HCT116 (cell line): Measurements from ENCODE around the gene OTUD3. TPM values are rescaled to one million over a fixed set of nuclear protein-coding genes. Genes with fewer than 3 reads are reported as not detected.
"Not testable (repeated sequence)": the region's sequence is repeated elsewhere in the genome, so short reads cannot be mapped to it uniquely, and the experiment has no call there.

Source experiments
- ATAC-seq: fragments of 200-7000 bp; cut with Tn5 transposase; 2 replicates; pipeline ENCODE4 v1.9.1; 2020; ENCODE audit warnings: mild to moderate bottlenecking, moderate library complexity
- BruUV-seq: library from RNA; stranded (reverse); fragments of 400-500 nt; replicated peaks from 2 replicates; lab custom pipeline; 2021; lab: Mats Ljungman, UMichigan
- CTCF ChIA-PET: fragments of 300-600 bp; sonication (Branson Sonifier 250); formaldehyde crosslinking; loops from one replicate; lab custom pipeline; 2021; ENCODE audit warnings: antibody characterized with exemption; lab: Charles Lee
- POLR2A ChIA-PET: fragments of 300-600, 350-600 bp; sonication (Branson Sonifier 250); formaldehyde crosslinking; loops from one replicate; lab custom pipeline; 2021; ENCODE audit warnings: antibody characterized with exemption; lab: Charles Lee
- RAD21 ChIA-PET, 2 experiments: fragments of 300-600 bp; sonication (Branson Sonifier 250); formaldehyde crosslinking; loops; one replicate each; lab custom pipeline; 2023; ENCODE audit warnings: low total read pairs in 2 of 2; ENCODE audit not compliant: uncharacterized antibody in 2 of 2, unreplicated experiment in 2 of 2, low non-redundant PET in 1 of 2; lab: Charles Lee
- DNase-seq: peaks from one replicate; pipeline ENCODE4 v3.0.0-alpha.2; 2010; ENCODE audit warnings: low read depth, low spot score
- H2AFZ ChIP-seq: fragments of 200-600 bp; shearing (Covaris generic), sonication (generic); 2 replicates; pipeline ENCODE4 v1.6.1; 2017; ENCODE audit warnings: low read depth, mixed run types, mixed read lengths, antibody characterized with exemption, low read length; ENCODE audit not compliant: poor library complexity, severe bottlenecking
- H3K27ac ChIP-seq: 2 replicates; pipeline ENCODE4 v1.5.1; 2012; ENCODE audit warnings: low read depth, low read length
- H3K27me3 ChIP-seq: fragments of 200-600 bp; sonication (generic); 2 replicates; pipeline ENCODE4 v1.6.1; 2016; ENCODE audit warnings: mixed run types, low read length, mixed read lengths; ENCODE audit not compliant: insufficient read depth
- H3K36me3 ChIP-seq, 2 experiments: fragments of 200-500 bp in 1 of 2; fragments of 200-600 bp in 1 of 2; sonication (Bioruptor generic) in 1 of 2; sonication (generic) in 1 of 2; 2 replicates each; pipeline versions ENCODE4 v1.5.1 to v1.6.1; 2014 to 2016; ENCODE audit warnings: low read length in 2 of 2, inconsistent platforms in 1 of 2, mixed read lengths in 1 of 2, mixed run types in 1 of 2; ENCODE audit not compliant: insufficient read depth in 2 of 2, control insufficient read depth in 1 of 2
- H3K4me1 ChIP-seq, 2 experiments: fragments of 200-600 bp in 1 of 2; sonication (generic) in 1 of 2; 2 replicates each; pipeline versions ENCODE4 v1.5.1 to v1.6.1; 2012 to 2017; ENCODE audit warnings: low read length in 2 of 2, inconsistent platforms in 1 of 2, mild to moderate bottlenecking in 1 of 2, mixed read lengths in 1 of 2, mixed run types in 1 of 2, moderate library complexity in 1 of 2; ENCODE audit not compliant: insufficient read depth in 2 of 2, control insufficient read depth in 1 of 2
- H3K4me2 ChIP-seq: fragments of 200-600 bp; sonication (generic); 2 replicates; pipeline ENCODE4 v1.6.1; 2017; ENCODE audit warnings: mixed run types, low read length, mixed read lengths
- H3K4me3 ChIP-seq, 2 experiments: fragments of 200-600 bp in 1 of 2; sonication (generic) in 1 of 2; replicated peaks in 1 of 2; 2 replicates each; pipeline ENCODE4 v1.5.1; 2011 to 2016; ENCODE audit warnings: low read length in 2 of 2, control low read depth in 1 of 2, low read depth in 1 of 2, mild to moderate bottlenecking in 1 of 2, mixed read lengths in 1 of 2, mixed run types in 1 of 2
- H3K79me2 ChIP-seq: fragments of 200-600 bp; sonication (generic); 2 replicates; pipeline ENCODE4 v1.6.1; 2017; ENCODE audit warnings: mild to moderate bottlenecking, mixed run types, low read length, moderate library complexity, mixed read lengths; ENCODE audit not compliant: insufficient read depth
- H3K9ac ChIP-seq: fragments of 200-600 bp; sonication (generic); 2 replicates; pipeline ENCODE4 v1.6.1; 2016; ENCODE audit warnings: low read length, mixed read lengths
- H3K9me2 ChIP-seq: fragments of 200-600 bp; sonication (generic), shearing (Covaris generic); 2 replicates; pipeline ENCODE4 v1.6.1; 2017; ENCODE audit warnings: mixed run types, mild to moderate bottlenecking, moderate library complexity; ENCODE audit not compliant: insufficient read depth
- H3K9me3 ChIP-seq, 2 experiments: fragments of 200-500 bp in 1 of 2; fragments of 200-600 bp in 1 of 2; sonication (Bioruptor generic) in 1 of 2; sonication (generic) in 1 of 2; 2 replicates each; pipeline ENCODE4 v1.6.1; 2014 to 2017; ENCODE audit warnings: low read length in 2 of 2, mixed read lengths in 2 of 2, inconsistent platforms in 1 of 2, low read depth in 1 of 2, mild to moderate bottlenecking in 1 of 2, mixed run types in 1 of 2, moderate library complexity in 1 of 2; ENCODE audit not compliant: control insufficient read depth in 1 of 2, insufficient read depth in 1 of 2
- H4K20me1 ChIP-seq: fragments of 200-600 bp; sonication (generic), shearing (Covaris generic); 2 replicates; pipeline ENCODE4 v1.6.1; 2017; ENCODE audit warnings: mixed run types, mild to moderate bottlenecking, moderate library complexity; ENCODE audit not compliant: insufficient read depth
- ELF1 ChIP-seq: IDR thresholded peaks from 2 replicates; pipeline ENCODE4 v1.6.1; 2012; ENCODE audit warnings: low read depth, borderline replicate concordance
- EZH2 ChIP-seq: fragments of 200-600 bp; sonication (generic); IDR thresholded peaks from 2 replicates; pipeline ENCODE4 v1.6.1; 2017; ENCODE audit warnings: antibody characterized with exemption, mixed run types
- EZH2phosphoT487 ChIP-seq: fragments of 200-600 bp; IDR thresholded peaks from 2 replicates; pipeline ENCODE4 v1.6.1; 2018; ENCODE audit warnings: antibody characterized with exemption, borderline replicate concordance
- POLR2A ChIP-seq: IDR thresholded peaks from 2 replicates; pipeline ENCODE4 v1.7.0; 2011; ENCODE audit warnings: borderline replicate concordance; ENCODE audit not compliant: insufficient read depth, insufficient read length; ENCODE audit errors: extremely low read depth
- SIN3A ChIP-seq: IDR thresholded peaks from 2 replicates; pipeline ENCODE4 v1.6.1; 2012; ENCODE audit warnings: low read depth
- TCF7L2 ChIP-seq: IDR thresholded peaks from 2 replicates; pipeline ENCODE4 v1.7.0; 2011; ENCODE audit warnings: borderline replicate concordance, inconsistent platforms; ENCODE audit not compliant: insufficient read depth, insufficient read length; ENCODE audit errors: extremely low read depth
- ZFX ChIP-seq: fragments of 450-650 bp; IDR thresholded peaks from 2 replicates; pipeline ENCODE4 v1.6.1; 2017
- intact Hi-C: fragments of 100-400 bp; cut with micrococcal nuclease; formaldehyde crosslinking; loops from 2 replicates; pipeline ENCODE4 v1.10.0; 2022
- total RNA-seq: library from RNA; stranded (reverse); gene quantifications from one replicate; pipeline ENCODE4 v1.2.1, GENCODE V29; 2021; ENCODE audit not compliant: unreplicated experiment
- TF ChIP-seq, protein P1 (sequence below): IDR thresholded peaks from 2 replicates; pipeline ENCODE4 v1.6.1; 2012; ENCODE audit warnings: low read depth

OTUD3 gene
- total RNA-seq, 1 experiment from 2014 or later, result 15.0 TPM

DNA sequence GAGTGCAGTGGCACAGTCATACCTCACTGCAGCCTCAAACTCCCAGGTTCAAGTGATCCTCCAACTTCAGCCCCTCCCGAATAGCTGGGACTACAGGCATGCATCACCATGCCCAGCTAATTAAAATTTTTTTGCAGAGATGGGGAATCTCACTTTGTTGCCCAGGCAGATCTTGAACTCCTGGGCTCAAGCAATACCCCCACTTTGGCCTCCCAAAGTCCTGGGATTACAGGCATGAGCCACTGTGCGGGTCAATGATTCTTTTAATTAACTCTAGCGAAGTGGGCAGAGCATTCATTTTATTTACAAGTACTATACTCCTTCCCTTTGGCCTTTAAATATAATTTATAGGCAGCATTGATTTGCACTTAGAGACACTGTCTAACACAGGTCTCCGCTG is 2.5 kb upstream of the OTUD3 start:
- H3K79me2 ChIP-seq, result peaks cover 24% of the 10 kb centered on the region
- H3K27ac ChIP-seq, result no peak overlapping the region
- no peak overlapping the region for H3K4me2 ChIP-seq
- no peak for TF ChIP-seq TCF7L2
- no peak for TF ChIP-seq ZFX
- no peak for TF ChIP-seq SIN3A
- no peak for TF ChIP-seq ELF1
- TF ChIP-seq, protein P1, sequence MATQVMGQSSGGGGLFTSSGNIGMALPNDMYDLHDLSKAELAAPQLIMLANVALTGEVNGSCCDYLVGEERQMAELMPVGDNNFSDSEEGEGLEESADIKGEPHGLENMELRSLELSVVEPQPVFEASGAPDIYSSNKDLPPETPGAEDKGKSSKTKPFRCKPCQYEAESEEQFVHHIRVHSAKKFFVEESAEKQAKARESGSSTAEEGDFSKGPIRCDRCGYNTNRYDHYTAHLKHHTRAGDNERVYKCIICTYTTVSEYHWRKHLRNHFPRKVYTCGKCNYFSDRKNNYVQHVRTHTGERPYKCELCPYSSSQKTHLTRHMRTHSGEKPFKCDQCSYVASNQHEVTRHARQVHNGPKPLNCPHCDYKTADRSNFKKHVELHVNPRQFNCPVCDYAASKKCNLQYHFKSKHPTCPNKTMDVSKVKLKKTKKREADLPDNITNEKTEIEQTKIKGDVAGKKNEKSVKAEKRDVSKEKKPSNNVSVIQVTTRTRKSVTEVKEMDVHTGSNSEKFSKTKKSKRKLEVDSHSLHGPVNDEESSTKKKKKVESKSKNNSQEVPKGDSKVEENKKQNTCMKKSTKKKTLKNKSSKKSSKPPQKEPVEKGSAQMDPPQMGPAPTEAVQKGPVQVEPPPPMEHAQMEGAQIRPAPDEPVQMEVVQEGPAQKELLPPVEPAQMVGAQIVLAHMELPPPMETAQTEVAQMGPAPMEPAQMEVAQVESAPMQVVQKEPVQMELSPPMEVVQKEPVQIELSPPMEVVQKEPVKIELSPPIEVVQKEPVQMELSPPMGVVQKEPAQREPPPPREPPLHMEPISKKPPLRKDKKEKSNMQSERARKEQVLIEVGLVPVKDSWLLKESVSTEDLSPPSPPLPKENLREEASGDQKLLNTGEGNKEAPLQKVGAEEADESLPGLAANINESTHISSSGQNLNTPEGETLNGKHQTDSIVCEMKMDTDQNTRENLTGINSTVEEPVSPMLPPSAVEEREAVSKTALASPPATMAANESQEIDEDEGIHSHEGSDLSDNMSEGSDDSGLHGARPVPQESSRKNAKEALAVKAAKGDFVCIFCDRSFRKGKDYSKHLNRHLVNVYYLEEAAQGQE, result no peak
- TF ChIP-seq EZH2phosphoT487, result no peak
- no peak for TF ChIP-seq POLR2A
- no peak for TF ChIP-seq EZH2
- intact Hi-C loops, result loop anchor here (5.0 kb wide), 1 partner anchor 117 kb away; no protein-coding TSS in a partner anchor
- H3K4me1 ChIP-seq, result peaks cover 9 to 18% of the 10 kb centered on the region in 2 experiments; a peak in 3 of 4 replicates
- DNase-seq (no peak), ATAC-seq (no peak)
- POLR2A ChIA-PET, result interaction anchor here (0.7 kb wide), 1 partner anchor 9 kb away, joined by 4 read pairs; no protein-coding TSS in a partner anchor
- RAD21 ChIA-PET, result no interaction called here
- peaks cover 0 to 4% of the 10 kb centered on the region in 2 experiments; a peak in 1 of 4 replicates for H3K36me3 ChIP-seq
- no peak overlapping the region for H3K4me3 ChIP-seq
- H4K20me1 ChIP-seq, result no peaks in the 10 kb centered on the region
- no TSS peak for BruUV-seq
- CTCF ChIA-PET, result no interaction called here
- no peaks in the 10 kb centered on the region for H3K27me3 ChIP-seq
- no peak overlapping the region for H2AFZ ChIP-seq
- no peak overlapping the region for H3K9ac ChIP-seq
- H3K9me3 ChIP-seq, result no peaks in the 10 kb centered on the region
- no peaks in the 10 kb centered on the region for H3K9me2 ChIP-seq

GRCh38 chr1:19880841-19881240 is 1.4 kb upstream of the OTUD3 start:
- BruUV-seq, POLR2A ChIA-PET: not testable (repeated sequence)

More at GRCh38 chr1:19880841-19881240, 1.4 kb upstream of the OTUD3 start:
- peaks cover 9 to 18% of the 10 kb centered on the region in 2 experiments; a peak in 3 of 4 replicates for H3K4me1 ChIP-seq
- H3K9me3 ChIP-seq, H3K27ac ChIP-seq, H4K20me1 ChIP-seq, H3K9me2 ChIP-seq, H3K27me3 ChIP-seq, H3K9ac ChIP-seq, ATAC-seq, H3K4me2 ChIP-seq, H2AFZ ChIP-seq, H3K36me3 ChIP-seq, DNase-seq, RAD21 ChIA-PET, H3K4me3 ChIP-seq: not testable (repeated sequence)
- CTCF ChIA-PET, result interaction anchor here (0.7 kb wide), 1 partner anchor 219 kb away, joined by 3 read pairs; no protein-coding TSS in a partner anchor
- intact Hi-C loops, result loop anchor here (5.0 kb wide), 1 partner anchor 119 kb away; no protein-coding TSS in a partner anchor
- peaks cover 36% of the 10 kb centered on the region for H3K79me2 ChIP-seq
